HG02798 (cell line): ENCODE measurements around the gene SOCS1.
"Not testable (repeated sequence)": the region's sequence is repeated elsewhere in the genome, so short reads cannot be mapped to it uniquely, and the experiment has no call there.

Experiments used
- ATAC-seq: cut with Tn5 transposase; IDR thresholded peaks from one replicate; pipeline ENCODE4 v1.9.1; 2021; ENCODE audit warnings: mild to moderate bottlenecking; ENCODE audit not compliant: unreplicated experiment, poor library complexity

SOCS1 gene

GRCh38 chr16:11255737-11256660, at the start of gene SOCS1:
Gene SOCS1, minus strand, starts transcription at chr16:11256204. Its CDS starts 726 bp downstream, at chr16:11255478.
- peak; percentile 63 for ATAC-seq

GRCh38 chr16:11303405-11304138, 47.6 kb upstream of the SOCS1 start:
- no peak for ATAC-seq

GRCh38 chr16:11302977-11303376, 47.0 kb upstream of the SOCS1 start:
- ATAC-seq: no peak

GRCh38 chr16:11301645-11302501, 45.9 kb upstream of the SOCS1 start:
- no peak for ATAC-seq

- no peak for ATAC-seq
Measured at GRCh38 chr16:11300560-11300892, 44.5 kb upstream of the SOCS1 start.

- no peak for ATAC-seq
Measured at GRCh38 chr16:11299865-11300559, 44.0 kb upstream of the SOCS1 start.

- not testable (repeated sequence) for ATAC-seq
Measured at GRCh38 chr16:11298950-11299547, 43.0 kb upstream of the SOCS1 start.

- peak; percentile 2 for ATAC-seq
Measured at GRCh38 chr16:11298143-11298900, 42.3 kb upstream of the SOCS1 start.

- ATAC-seq: peak; percentile 85
Measured at GRCh38 chr16:11297492-11298142, 41.6 kb upstream of the SOCS1 start.

GRCh38 chr16:11296706-11297491, 40.9 kb upstream of the SOCS1 start:
- peak; percentile 29 for ATAC-seq

GRCh38 chr16:11296351-11296705, 40.3 kb upstream of the SOCS1 start:
- ATAC-seq: no peak

GRCh38 chr16:11295672-11296071, 39.7 kb upstream of the SOCS1 start:
- ATAC-seq: no peak

GRCh38 chr16:11292076-11292748, 36.2 kb upstream of the SOCS1 start:
- no peak for ATAC-seq

GRCh38 chr16:11291091-11291703, 35.2 kb upstream of the SOCS1 start:
- no peak for ATAC-seq

- ATAC-seq: no peak
Measured at GRCh38 chr16:11290102-11290893, 34.3 kb upstream of the SOCS1 start.

- ATAC-seq: not testable (repeated sequence)
Measured at GRCh38 chr16:11289696-11290095, 33.7 kb upstream of the SOCS1 start.
